H1 (cell line): Measurements from ENCODE around the gene ZMYND12. TPM values are rescaled to one million over a fixed set of nuclear protein-coding genes. Genes with fewer than 3 reads are reported as not detected.
A peak's percentile ranks its signal among the peaks of the same experiment; 100 is the strongest.

ENCODE experiments used
- CTCF ChIA-PET: fragments of 300-600 bp; sonication (Branson Sonifier 250); formaldehyde crosslinking; loops from one replicate; lab custom pipeline; 2021; ENCODE audit not compliant: partially characterized antibody; lab: Charles Lee
- POLR2A ChIA-PET: fragments of 300-600 bp; sonication (Branson Sonifier 250); formaldehyde crosslinking; loops from one replicate; lab custom pipeline; 2021; ENCODE audit warnings: inconsistent platforms; ENCODE audit not compliant: partially characterized antibody; lab: Charles Lee
- DNase-seq, 2 experiments: peaks; one replicate each; pipeline versions ENCODE4 v3.0.0 to v3.0.0-alpha.2; 2010 to 2022; ENCODE audit warnings: low spot score in 2 of 2, low read depth in 1 of 2, mixed read lengths in 1 of 2
- FAIRE-seq: peaks from 2 replicates; lab custom pipeline; 2011; peaks lifted over from hg19 to GRCh38; lab: Jason Lieb, UNC
- H2AFZ ChIP-seq: 2 replicates; pipeline ENCODE4 v1.8.1; 2012; ENCODE audit warnings: low read length, inconsistent platforms
- H2AK5ac ChIP-seq: 2 replicates; pipeline ENCODE4 v1.6.1; 2013; ENCODE audit warnings: low read depth, low read length
- H2BK120ac ChIP-seq: replicated peaks from 2 replicates; pipeline ENCODE3; 2013; ENCODE audit warnings: low read depth, low read length, inconsistent platforms
- H2BK12ac ChIP-seq: 2 replicates; pipeline ENCODE4 v1.6.1; 2013; ENCODE audit warnings: low read depth, low read length
- H2BK15ac ChIP-seq: 2 replicates; pipeline ENCODE4 v1.6.1; 2013; ENCODE audit warnings: low read length
- H2BK20ac ChIP-seq: 2 replicates; pipeline ENCODE4 v1.6.1; 2013; ENCODE audit warnings: low read length
- H2BK5ac ChIP-seq: 2 replicates; pipeline ENCODE4 v1.6.1; 2013; ENCODE audit warnings: low read depth, low read length
- H3K14ac ChIP-seq: 2 replicates; pipeline ENCODE4 v1.6.1; 2013; ENCODE audit warnings: inconsistent platforms; ENCODE audit not compliant: insufficient read length
- H3K18ac ChIP-seq: 2 replicates; pipeline ENCODE4 v1.6.1; 2013; ENCODE audit warnings: low read length; ENCODE audit errors: extremely low read depth
- H3K23ac ChIP-seq: 2 replicates; pipeline ENCODE4 v1.6.1; 2013; ENCODE audit warnings: inconsistent platforms; ENCODE audit not compliant: insufficient read length
- H3K23me2 ChIP-seq: 2 replicates; pipeline ENCODE4 v1.6.1; 2013; ENCODE audit warnings: low read depth, low read length
- H3K27ac ChIP-seq: 2 replicates; pipeline ENCODE4 v1.6.1; 2011; ENCODE audit warnings: low read depth, low read length, inconsistent platforms
- H3K27me3 ChIP-seq, 4 experiments: replicated peaks in 1 of 4; 1 replicate in 1 of 4; 2 replicates in 3 of 4; pipeline versions ENCODE4 v1.6.1 to v1.8.1; 2011 to 2013; ENCODE audit warnings: low read length in 3 of 4, mild to moderate bottlenecking in 3 of 4, inconsistent platforms in 2 of 4, mixed read lengths in 2 of 4, moderate library complexity in 1 of 4; ENCODE audit not compliant: control insufficient read depth in 3 of 4, insufficient read depth in 3 of 4; ENCODE audit errors: extremely low read depth in 1 of 4
- H3K36me3 ChIP-seq, 4 experiments: 2 replicates each; pipeline versions ENCODE4 v1.6.1 to v1.8.1; 2011 to 2013; ENCODE audit warnings: mild to moderate bottlenecking in 4 of 4, low read length in 3 of 4, moderate library complexity in 2 of 4, control low read depth in 1 of 4, inconsistent platforms in 1 of 4; ENCODE audit not compliant: insufficient read depth in 4 of 4, control insufficient read depth in 2 of 4
- H3K4ac ChIP-seq: replicated peaks from 2 replicates; pipeline ENCODE3; 2013; ENCODE audit warnings: low read length, low read depth, mixed read lengths, inconsistent platforms; ENCODE audit not compliant: insufficient read length
- H3K4me1 ChIP-seq, 4 experiments: replicated peaks in 1 of 4; 1 replicate in 1 of 4; 2 replicates in 3 of 4; pipeline versions ENCODE4 v1.6.1 to v1.8.1; 2011 to 2013; ENCODE audit warnings: low read length in 3 of 4, inconsistent platforms in 2 of 4, mixed read lengths in 1 of 4; ENCODE audit not compliant: insufficient read depth in 4 of 4, control insufficient read depth in 3 of 4
- H3K4me2 ChIP-seq, 2 experiments: 2 replicates each; pipeline versions ENCODE4 v1.6.1 to v1.8.1; 2011 to 2013; ENCODE audit warnings: low read depth in 2 of 2, low read length in 2 of 2, control low read depth in 1 of 2, inconsistent platforms in 1 of 2, mild to moderate bottlenecking in 1 of 2; ENCODE audit not compliant: insufficient read depth in 1 of 2
- H3K4me3 ChIP-seq, 4 experiments: fragments of 200-600, 300-600 bp in 1 of 4; sonication (generic), shearing (Covaris generic), sonication (Bioruptor Twin) in 1 of 4; 2 replicates each; pipeline versions ENCODE4 v1.5.1 to v1.8.1; 2011 to 2016; ENCODE audit warnings: low read length in 4 of 4, low read depth in 3 of 4, control low read depth in 2 of 4, inconsistent platforms in 2 of 4, mild to moderate bottlenecking in 2 of 4, mixed read lengths in 1 of 4, moderate library complexity in 1 of 4; ENCODE audit not compliant: insufficient read depth in 2 of 4; ENCODE audit errors: extremely low read depth in 1 of 4
- H3K56ac ChIP-seq: replicated peaks from 2 replicates; pipeline ENCODE3; 2013; ENCODE audit warnings: low read depth, mild to moderate bottlenecking, mixed read lengths, low read length, inconsistent platforms; ENCODE audit not compliant: insufficient read length
- H3K79me1 ChIP-seq: 2 replicates; pipeline ENCODE4 v1.6.1; 2013; ENCODE audit warnings: low read depth, low read length, control low read depth
- H3K79me2 ChIP-seq, 2 experiments: 2 replicates each; pipeline versions ENCODE4 v1.6.1 to v1.8.1; 2012 to 2013; ENCODE audit warnings: low read length in 2 of 2, mild to moderate bottlenecking in 2 of 2, inconsistent platforms in 1 of 2; ENCODE audit not compliant: insufficient read depth in 2 of 2, control insufficient read depth in 1 of 2
- H3K9ac ChIP-seq, 4 experiments: replicated peaks in 1 of 4; 1 replicate in 1 of 4; 2 replicates in 3 of 4; pipeline versions ENCODE4 v1.6.1 to v1.8.1; 2011 to 2013; ENCODE audit warnings: low read depth in 3 of 4, low read length in 3 of 4, control low read depth in 2 of 4, mild to moderate bottlenecking in 2 of 4, moderate library complexity in 2 of 4, inconsistent platforms in 1 of 4; ENCODE audit errors: extremely low read depth in 1 of 4
- H3K9me3 ChIP-seq, 2 experiments: 2 replicates each; pipeline versions ENCODE4 v1.6.1 to v1.8.1; 2012 to 2013; ENCODE audit warnings: mild to moderate bottlenecking in 2 of 2, moderate library complexity in 2 of 2, control low read depth in 1 of 2, inconsistent platforms in 1 of 2, low read depth in 1 of 2, low read length in 1 of 2, mixed read lengths in 1 of 2; ENCODE audit not compliant: insufficient read depth in 2 of 2
- H4K20me1 ChIP-seq, 2 experiments: replicated peaks in 1 of 2; 2 replicates each; pipeline versions ENCODE3 to v1.8.1; 2011 to 2013; ENCODE audit warnings: inconsistent platforms in 2 of 2, low read length in 2 of 2, mild to moderate bottlenecking in 1 of 2; ENCODE audit not compliant: insufficient read depth in 2 of 2, control insufficient read depth in 1 of 2
- H4K5ac ChIP-seq: 2 replicates; pipeline ENCODE4 v1.6.1; 2013; ENCODE audit warnings: low read length, low read depth, mixed read lengths, inconsistent platforms; ENCODE audit not compliant: insufficient read length
- H4K8ac ChIP-seq: 2 replicates; pipeline ENCODE4 v1.8.0; 2013; ENCODE audit warnings: mild to moderate bottlenecking, moderate library complexity, low read length, inconsistent platforms; ENCODE audit not compliant: insufficient read depth; ENCODE audit errors: extremely low read depth
- H4K91ac ChIP-seq: replicated peaks from 2 replicates; pipeline ENCODE3; 2013; ENCODE audit warnings: low read length, mixed read lengths, inconsistent platforms; ENCODE audit not compliant: insufficient read length
- ASH2L ChIP-seq: fragments of 200-600, 300-600 bp; sonication (generic); IDR thresholded peaks from one replicate; pipeline ENCODE4 v1.7.1; 2017; ENCODE audit warnings: low read length
- CBX8 ChIP-seq: fragments of 300-800, 300-1000 bp; sonication (generic); IDR thresholded peaks from 2 replicates; pipeline ENCODE4 v1.7.1; 2016; ENCODE audit warnings: low read depth, low read length, borderline replicate concordance
- CEBPB ChIP-seq: IDR thresholded peaks from 2 replicates; pipeline ENCODE4 v1.6.1; 2012; ENCODE audit warnings: low read depth, low read length
- CHD1 ChIP-seq: IDR thresholded peaks from 2 replicates; pipeline ENCODE4 v1.6.1; 2012; ENCODE audit warnings: low read depth, low read length, improper control_type of control experiment
- CTBP2 ChIP-seq: IDR thresholded peaks from 2 replicates; pipeline ENCODE4 v1.7.0; 2011; ENCODE audit warnings: borderline replicate concordance, mild to moderate bottlenecking, moderate library complexity, mixed read lengths, low read length; ENCODE audit not compliant: insufficient read depth, insufficient read length
- FOSL1 ChIP-seq: IDR thresholded peaks from 2 replicates; pipeline ENCODE4 v1.6.1; 2011; ENCODE audit warnings: mild to moderate bottlenecking, low read depth, low read length, moderate library complexity; ENCODE audit not compliant: insufficient read depth
- JUN ChIP-seq: IDR thresholded peaks from 2 replicates; pipeline ENCODE4 v1.6.1; 2011; ENCODE audit warnings: low read depth, mild to moderate bottlenecking, improper control_type of control experiment, low read length
- JUND ChIP-seq: IDR thresholded peaks from 2 replicates; pipeline ENCODE4 v1.6.1; 2011; ENCODE audit warnings: mild to moderate bottlenecking, improper control_type of control experiment, low read length
- NRF1 ChIP-seq: IDR thresholded peaks from 2 replicates; pipeline ENCODE4 v1.6.1; 2011; ENCODE audit warnings: mild to moderate bottlenecking, low read depth, low read length, improper control_type of control experiment
- POLR2AphosphoS5 ChIP-seq: IDR thresholded peaks from 2 replicates; pipeline ENCODE4 v1.6.1; 2011; ENCODE audit warnings: low read depth, low read length
- RAD21 ChIP-seq, 2 experiments: IDR thresholded peaks in 1 of 2; conservative IDR thresholded peaks in 1 of 2; 2 replicates each; pipeline ENCODE4 v1.6.1; 2011; ENCODE audit warnings: low read depth in 2 of 2, low read length in 2 of 2, improper control_type of control experiment in 1 of 2, inconsistent platforms in 1 of 2, mild to moderate bottlenecking in 1 of 2, moderate library complexity in 1 of 2
- SIRT6 ChIP-seq: IDR thresholded peaks from one replicate; pipeline ENCODE4 v1.7.1; 2012; ENCODE audit warnings: low read length, inconsistent platforms
- SP4 ChIP-seq: IDR thresholded peaks from 2 replicates; pipeline ENCODE4 v1.6.1; 2012; ENCODE audit warnings: low read length, inconsistent platforms
- SUZ12 ChIP-seq: fragments of 200-600 bp; sonication (generic); IDR thresholded peaks from 2 replicates; pipeline ENCODE4 v1.6.1; 2012; ENCODE audit warnings: mild to moderate bottlenecking, inconsistent platforms, low read length, moderate library complexity, mixed read lengths
- WGBS, 2 experiments: shearing (Covaris generic) in 1 of 2; methylation state at CpG; one replicate each; pipeline versions ENCODE4 v1.1.6 to v1.1.7; 2013 to 2015; ENCODE audit warnings: low lambda C conversion rate in 2 of 2, mixed read lengths in 2 of 2, inconsistent platforms in 1 of 2, low coverage in 1 of 2, missing lambda C conversion rate in 1 of 2; ENCODE audit not compliant: insufficient replicate concordance in 2 of 2, insufficient coverage in 1 of 2, insufficient read length in 1 of 2; ENCODE audit errors: extremely low coverage in 1 of 2, missing lambda C conversion rate in 1 of 2; 5-methylcytosine and 5-hydroxymethylcytosine counted together
- polyA plus RNA-seq, 7 experiments: library from polyadenylated mRNA; depleted of rRNA in 3 of 7; stranded (reverse) in 5 of 7; unstranded in 2 of 7; fragments of >200 nt in 5 of 7; fragments of 200-250 nt in 2 of 7; gene quantifications; 1 replicate in 5 of 7; 2 replicates in 1 of 7; 4 replicates in 1 of 7; pipeline versions ENCODE4 v1.2.1 to v1.2.3, GENCODE V29; 2011 to 2013; ENCODE audit warnings: missing spikeins in 2 of 7, mixed read lengths in 2 of 7
- total RNA-seq: library from RNA; stranded (reverse); fragmentation: NEBNext Ultra II Directional; extraction: Animal tissue kit (Norgen Biotek cat#: 25700); gene quantifications from 2 replicates; pipeline ENCODE4 v1.2.1, GENCODE V29; 2021
- TF ChIP-seq, protein P1 (sequence below): IDR thresholded peaks from 2 replicates; pipeline ENCODE4 v1.6.1; 2012; ENCODE audit warnings: inconsistent platforms

ZMYND12 gene
- total and polyA plus RNA-seq, 2 of the 8 experiments (the other 6 are each of a cell fraction or from before 2014, with no cell fraction given), result 0.62 TPM; not detected in 1

DNA sequence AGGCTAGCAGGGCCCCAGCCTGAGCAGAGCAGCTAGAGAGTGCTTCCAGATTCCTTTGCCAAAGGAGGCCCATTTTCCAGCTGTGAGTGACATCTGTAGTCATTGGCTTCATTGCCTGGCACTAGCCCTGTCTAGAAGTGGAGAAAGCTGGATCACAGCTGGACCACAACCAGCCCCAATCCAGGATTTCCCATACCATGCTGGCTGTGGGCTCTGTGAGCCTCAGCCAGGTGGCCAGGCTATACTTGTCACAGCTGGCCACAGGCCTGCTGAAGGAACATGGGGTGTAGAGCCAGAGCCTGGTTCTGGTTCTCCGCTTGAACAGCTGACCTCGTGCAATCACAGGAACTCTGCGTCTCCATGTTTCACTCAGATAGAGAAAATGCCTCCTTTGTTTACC, 38.7 kb downstream of the ZMYND12 start:
- Histone ChIP-seq H3K14ac (no peak overlapping the region), H3K4me2 (no peak overlapping the region), H3K23ac (no peak overlapping the region), H3K27me3 (no peaks in the 10 kb centered on the region), H3K36me3 (no peaks in the 10 kb centered on the region), H3K9me3 (no peaks in the 10 kb centered on the region), H2AK5ac (no peak overlapping the region), H2BK12ac (no peak overlapping the region), H2BK120ac (no peak overlapping the region), H2BK20ac (no peak overlapping the region), H4K91ac (no peak overlapping the region), H3K79me2 (no peaks in the 10 kb centered on the region), H3K4me1 (peaks cover 0 to 10% (median 5%) of the 10 kb centered on the region in 4 experiments; a peak in 3 of 7 replicates), H2BK5ac (no peak overlapping the region), H4K5ac (no peak overlapping the region), H3K23me2 (no peaks in the 10 kb centered on the region), H3K27ac (no peak overlapping the region), H2BK15ac (no peak overlapping the region), H3K4me3 (no peak overlapping the region), H3K4ac (no peak overlapping the region), H3K56ac (no peak overlapping the region), H4K20me1 (no peaks in the 10 kb centered on the region), H4K8ac (no peak overlapping the region), H3K79me1 (no peaks in the 10 kb centered on the region), H2AFZ (no peak overlapping the region), H3K18ac (peak overlapping the region; percentile 26; the same call in 1 of the 2 replicates), H3K9ac (no peak overlapping the region)
- DNase-seq, result no peak
- WGBS, 2 experiments, result 89% methylated on average over 3 of the region's 3 CpGs; no CpG with 5 or more reads in 1 of the 2 experiments
- no peak for FAIRE-seq
- ChIA-PET POLR2A (interaction anchor here (1.1 to 1.7 kb wide), 3 partner anchors 10 to 17 kb away, joined by 3 to 6 read pairs (median 3); no protein-coding TSS in a partner anchor), CTCF (interaction anchor here (0.5 to 0.6 kb wide), 2 partner anchors 15 to 34 kb away, joined by 3 read pairs; no protein-coding TSS in a partner anchor)
- TF ChIP-seq NRF1, result no peak
- TF ChIP-seq POLR2AphosphoS5, result no peak
- no peak for TF ChIP-seq SIRT6
- TF ChIP-seq SUZ12, result no peak
- TF ChIP-seq RAD21 (IDR thresholded peaks at IDR 0.05 in 1 of 2, conservative IDR thresholded peaks at IDR 0.05 in 1 of 2; ENCODE audit: low read depth in 2 of 2, low read length in 2 of 2), result no peak
- TF ChIP-seq SP4, result no peak
- TF ChIP-seq CBX8, result no peak
- TF ChIP-seq CEBPB, result no peak
- no peak for TF ChIP-seq CTBP2
- no peak for TF ChIP-seq FOSL1
- TF ChIP-seq, protein P1, sequence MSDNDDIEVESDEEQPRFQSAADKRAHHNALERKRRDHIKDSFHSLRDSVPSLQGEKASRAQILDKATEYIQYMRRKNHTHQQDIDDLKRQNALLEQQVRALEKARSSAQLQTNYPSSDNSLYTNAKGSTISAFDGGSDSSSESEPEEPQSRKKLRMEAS, result no peak
- TF ChIP-seq ASH2L, result no peak
- TF ChIP-seq CHD1, result no peak
- no peak for TF ChIP-seq JUN
- TF ChIP-seq JUND, result no peak
